HG02798 (cell line): ENCODE data around the gene SCAI.
A peak's percentile ranks its signal among the peaks of the same experiment; 100 is the strongest.
"Not testable (repeated sequence)": the region's sequence is repeated elsewhere in the genome, so short reads cannot be mapped to it uniquely, and the experiment has no call there.

Experiments used
- ATAC-seq: cut with Tn5 transposase; IDR thresholded peaks from one replicate; pipeline ENCODE4 v1.9.1; 2021; ENCODE audit warnings: mild to moderate bottlenecking; ENCODE audit not compliant: unreplicated experiment, poor library complexity

Gene SCAI

DNA sequence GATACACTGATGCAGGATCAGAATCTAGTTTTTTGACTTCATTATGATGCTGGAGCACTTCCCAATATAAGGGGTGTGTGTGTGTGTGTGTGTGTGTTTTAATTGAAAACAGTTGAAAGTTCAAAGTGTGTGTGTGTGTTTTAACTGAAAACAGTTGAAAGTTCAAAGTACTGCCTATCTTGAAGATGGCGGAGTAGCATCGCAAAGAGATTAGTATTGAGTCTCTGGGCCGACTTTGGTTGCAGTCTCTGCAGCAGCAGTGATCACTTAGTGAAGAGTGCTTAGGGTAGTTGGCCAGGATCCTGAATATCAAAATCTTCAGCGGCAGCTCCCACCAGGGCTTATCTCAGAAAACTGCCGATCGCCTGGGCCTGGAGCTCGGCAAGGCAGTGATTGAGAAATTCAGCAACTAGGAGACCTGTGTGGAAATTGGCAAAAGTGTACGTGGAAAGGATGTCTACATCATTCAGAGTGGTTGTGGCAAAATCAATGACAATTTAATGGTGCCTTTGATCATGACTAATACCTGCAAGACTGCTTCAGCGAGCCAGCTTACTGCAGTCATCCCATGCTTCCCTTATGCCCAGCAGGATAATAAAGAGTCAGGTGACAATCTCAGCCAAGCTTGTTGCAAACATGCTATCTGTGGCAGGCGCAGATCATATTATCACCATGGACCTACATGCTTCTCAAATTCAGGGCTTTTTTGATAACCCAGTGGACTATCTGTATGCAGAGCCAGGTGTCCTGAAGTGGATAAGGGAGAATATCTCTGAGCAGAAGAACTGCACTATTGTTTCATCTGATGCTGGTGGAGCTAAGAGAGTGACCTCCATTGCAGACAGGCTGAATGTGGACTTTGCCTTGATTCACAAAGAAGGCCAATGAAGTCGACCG, 7.3 kb upstream of the SCAI start:
- ATAC-seq, result no peak

DNA sequence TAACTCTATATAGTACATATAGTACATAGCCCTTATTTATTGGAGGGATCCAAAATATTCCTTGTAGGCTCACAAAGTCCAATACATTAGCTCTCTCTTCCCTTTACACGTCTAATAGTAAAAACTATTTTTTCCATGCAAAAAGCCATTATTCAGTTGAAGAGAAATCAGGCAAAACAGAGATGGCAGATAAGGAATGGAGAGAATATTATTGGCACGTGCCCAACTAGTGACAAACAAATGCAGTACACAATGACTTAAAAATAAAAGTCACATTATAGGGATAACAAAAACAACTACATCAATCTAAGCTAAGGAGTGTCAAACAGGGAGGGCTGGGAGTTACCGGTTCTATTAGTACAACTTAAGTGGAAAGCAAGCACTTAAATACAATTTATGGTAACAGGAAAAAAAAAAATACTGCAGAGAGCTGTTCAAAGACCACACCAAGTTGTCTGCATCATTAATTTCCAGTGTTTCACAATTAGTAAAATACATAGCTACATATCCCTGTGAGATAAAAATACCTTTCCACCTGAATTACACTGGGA, 4.1 kb upstream of the SCAI start:
- no peak for ATAC-seq

DNA sequence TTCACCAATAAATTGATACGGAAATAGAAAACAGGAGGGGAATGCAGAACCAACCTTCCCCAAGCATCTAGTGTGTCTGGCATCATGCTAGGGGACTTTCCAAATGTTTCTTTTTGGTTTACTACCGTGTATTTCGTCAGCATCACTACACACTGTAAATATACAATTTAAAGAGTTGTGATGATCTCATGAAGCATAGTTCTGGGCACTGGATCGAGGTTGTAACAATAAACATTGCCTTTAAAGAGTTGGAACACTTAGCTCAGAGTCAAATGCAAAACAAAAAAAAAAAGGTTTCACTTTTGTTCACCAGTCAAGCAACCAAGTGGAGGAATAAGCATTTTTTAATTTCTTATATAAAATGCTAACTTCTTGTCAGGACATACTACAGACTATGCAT, 2.9 kb upstream of the SCAI start:
- no peak for ATAC-seq

DNA sequence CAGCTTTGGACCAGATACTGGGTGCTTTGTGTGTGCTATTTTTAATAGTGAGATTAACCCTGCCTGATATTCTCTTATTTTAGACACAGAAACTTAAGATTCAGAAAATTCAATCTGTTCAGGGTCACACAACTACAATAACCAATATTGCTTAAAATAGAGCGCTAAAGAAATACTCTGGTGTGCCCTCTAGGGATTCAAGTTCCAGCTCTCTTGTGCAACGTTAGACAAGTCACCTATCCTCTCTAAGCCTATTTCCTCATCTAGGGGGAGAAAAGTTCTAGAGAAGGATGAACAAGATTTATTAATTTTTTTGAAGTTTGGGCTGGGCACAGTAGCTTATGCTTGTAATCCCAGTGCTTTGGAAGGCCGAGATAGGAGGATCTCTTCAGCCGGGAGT, 2.1 kb upstream of the SCAI start:
- ATAC-seq, result no peak

DNA sequence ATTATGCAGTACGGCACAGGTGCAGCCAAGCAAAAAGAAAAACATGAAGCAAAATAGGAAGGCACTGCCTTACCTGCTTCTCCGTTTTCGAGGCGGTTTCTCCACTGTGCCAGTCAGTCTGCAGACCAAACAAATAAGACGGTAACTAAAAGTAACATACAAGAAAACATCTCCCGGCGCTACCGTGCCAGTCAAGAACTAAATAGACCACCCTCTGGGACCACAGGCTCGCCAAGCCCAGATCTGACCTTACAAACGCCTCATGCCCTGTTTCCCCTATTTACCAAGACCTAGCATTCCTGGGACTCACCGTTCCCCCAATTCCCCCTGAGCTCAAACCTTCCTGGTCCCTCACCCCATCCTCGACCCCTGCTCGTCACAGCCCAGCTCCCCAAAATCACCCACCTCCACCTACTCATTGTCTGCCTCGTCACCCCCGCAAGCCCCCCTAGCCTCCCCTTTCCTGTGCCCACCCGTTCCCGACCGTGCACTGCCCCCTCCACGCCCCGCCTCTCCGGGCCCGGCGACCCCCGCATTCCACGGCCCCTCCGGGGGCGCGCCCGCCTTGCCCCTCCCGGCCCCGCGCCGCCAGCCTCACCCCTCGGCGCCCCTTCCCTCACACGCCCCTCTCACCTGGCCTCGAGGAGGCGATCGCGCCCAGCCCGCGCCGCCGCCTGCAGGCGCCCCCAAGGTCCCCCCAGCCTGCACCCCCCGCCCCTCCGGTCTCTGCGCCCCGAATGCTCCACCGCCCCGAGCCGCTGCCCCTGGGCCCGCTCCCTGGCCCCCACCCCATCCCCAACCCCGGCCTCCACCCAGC, 560 bp downstream of the SCAI start:
- no peak for ATAC-seq

DNA sequence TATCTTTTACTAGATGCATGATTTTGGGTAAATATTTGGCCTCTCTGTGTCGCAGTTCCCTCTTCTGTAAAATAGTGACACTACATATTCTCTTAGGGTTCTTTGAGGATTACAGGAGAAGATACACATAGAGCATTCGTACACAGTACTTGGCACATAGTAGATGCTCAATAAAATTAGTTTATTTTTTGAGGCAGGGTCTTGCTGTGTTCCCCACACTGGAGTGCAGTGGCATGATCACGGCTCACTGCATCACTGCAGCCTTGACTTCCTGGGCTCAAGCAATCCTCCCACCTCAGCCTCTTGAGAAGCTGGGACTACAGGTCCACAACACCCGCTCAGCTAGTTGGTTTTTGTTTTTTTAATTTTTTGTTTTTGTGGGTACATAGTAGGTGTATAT, 1.6 kb downstream of the SCAI start:
- no peak for ATAC-seq

DNA sequence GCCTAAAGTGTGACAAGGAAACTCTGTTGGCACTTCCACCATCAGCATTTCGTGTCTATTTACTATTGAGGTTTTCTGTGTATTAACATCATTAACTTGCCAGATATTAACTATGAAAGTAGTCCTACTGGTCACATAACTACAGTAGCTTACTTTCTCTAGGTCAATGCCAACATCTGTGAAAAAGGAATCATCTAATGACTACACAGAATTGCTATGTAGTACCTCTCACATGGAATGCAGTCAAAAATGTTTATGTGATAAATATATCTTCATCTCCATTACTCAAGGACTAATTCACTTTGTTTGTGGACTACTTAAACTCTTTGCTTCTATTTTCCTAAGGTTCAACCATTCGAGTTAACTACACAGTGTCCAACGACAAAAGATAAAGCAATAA, 2.1 kb downstream of the SCAI start:
- ATAC-seq, result no peak

DNA sequence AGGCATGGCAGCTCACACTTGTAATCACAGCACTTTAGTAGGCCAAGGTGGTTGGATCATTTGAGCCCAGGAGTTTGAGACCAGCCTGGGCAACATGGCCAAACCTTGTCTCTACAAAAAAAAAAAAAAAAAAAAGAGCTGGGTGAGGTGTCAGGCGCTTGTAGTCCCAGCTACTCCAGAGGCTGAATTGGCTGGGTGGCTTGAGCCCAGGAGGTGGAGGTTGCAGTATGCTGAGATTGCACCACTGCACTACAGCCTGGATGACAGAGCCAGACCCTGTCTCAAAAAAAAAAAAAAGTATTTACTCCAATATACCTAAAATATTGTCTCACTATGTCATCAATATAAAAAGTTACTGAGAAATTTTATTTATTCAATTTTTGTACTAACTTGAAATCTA, 2.8 kb downstream of the SCAI start:
- ATAC-seq, result no peak

DNA sequence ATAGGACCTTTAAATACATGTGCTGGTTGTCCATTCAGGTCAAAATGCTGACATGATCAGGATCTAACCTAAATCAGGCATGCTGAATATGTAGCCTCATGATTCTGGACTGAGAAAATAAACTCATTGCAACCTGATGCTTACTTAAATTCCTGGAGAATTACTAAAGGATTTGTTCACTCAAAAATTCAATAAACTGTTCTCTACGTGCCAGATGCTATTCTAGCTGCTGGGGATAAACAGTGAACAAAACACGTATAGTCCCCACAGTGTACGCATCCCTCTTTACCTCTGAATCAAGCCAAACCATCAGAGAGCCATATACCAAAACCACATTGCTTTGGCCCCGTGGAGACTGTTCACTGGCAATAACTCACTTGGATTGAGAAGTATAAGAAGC, 6.1 kb downstream of the SCAI start:
- no peak for ATAC-seq

DNA sequence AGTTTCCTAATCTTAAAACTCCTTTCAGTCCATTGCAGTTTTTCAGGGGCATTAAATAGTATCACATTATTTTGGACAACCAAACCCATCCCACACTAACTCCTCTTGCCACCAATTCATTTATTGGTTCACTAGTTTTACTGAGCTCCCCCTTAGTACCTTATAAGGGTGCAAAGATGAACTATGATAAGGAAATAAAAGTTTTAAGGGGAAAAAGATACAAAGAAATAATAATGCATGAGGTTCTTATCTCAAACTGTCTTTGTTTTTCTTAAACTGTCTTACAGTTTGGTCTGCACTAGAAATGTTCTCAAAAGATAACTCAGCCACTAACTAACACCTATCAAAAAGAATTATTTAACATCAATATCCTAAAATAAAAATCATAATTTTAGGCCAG, 8.4 kb downstream of the SCAI start:
- ATAC-seq, result no peak

DNA sequence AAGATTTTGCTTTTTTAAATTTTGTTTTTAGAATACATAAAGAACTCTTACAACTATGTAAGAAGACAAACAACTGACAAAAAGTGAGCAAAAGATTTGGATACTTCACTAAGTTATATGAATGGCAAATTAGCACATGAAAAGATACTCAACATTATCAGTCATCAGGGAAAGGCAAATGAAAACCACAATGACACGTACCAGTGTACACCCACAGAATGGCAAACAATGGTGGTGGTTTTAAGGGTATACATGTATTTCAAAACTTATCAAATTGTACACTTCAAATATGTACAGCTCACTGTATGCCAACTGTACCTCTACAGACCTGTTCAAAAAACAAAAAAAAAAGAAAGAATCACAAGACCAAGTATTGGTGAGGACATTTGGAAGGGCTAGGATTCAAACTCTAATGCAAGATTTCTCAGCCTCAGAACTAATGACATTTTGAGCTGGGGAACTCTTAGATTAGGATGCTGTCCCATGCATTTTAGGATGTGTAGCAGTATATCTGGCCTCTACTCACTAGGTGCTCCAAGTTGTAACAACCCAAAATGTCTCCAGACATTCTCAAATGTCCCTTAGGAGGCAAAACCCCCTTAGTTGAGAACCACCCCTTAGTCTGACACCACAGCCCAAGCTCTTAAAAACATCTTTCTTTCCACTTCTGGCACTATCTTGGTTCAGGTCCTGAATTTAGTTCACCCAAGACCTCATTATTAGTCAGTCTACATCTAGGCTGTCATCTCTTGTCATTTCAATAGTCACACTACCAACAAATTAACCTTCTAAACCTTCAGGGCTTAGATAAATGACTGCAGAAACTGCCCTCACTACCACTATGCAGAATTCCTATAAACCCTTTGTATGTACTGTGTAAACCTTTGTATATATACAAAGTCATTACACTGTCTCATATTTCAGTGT, 9.7 kb downstream of the SCAI start:
- no peak for ATAC-seq

DNA sequence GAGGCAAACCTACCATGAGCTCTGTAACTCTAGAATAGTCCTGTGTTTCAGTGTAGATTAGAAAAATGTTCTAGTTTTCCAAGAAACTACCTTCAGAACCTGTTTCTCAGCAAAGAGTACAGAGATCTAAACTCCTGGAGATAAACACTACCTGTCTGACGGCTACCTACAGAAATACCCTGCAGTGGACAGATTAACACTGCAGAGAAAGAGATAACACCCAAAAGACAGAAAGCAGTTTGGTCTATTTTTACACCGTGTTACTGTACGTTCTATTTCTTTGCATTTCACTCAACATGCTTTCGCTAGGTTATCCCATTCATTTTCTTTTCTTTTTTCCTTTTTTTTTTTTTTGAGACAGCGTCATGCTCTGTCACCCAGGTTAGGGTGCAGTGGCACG, 11.6 kb downstream of the SCAI start:
- no peak for ATAC-seq

DNA sequence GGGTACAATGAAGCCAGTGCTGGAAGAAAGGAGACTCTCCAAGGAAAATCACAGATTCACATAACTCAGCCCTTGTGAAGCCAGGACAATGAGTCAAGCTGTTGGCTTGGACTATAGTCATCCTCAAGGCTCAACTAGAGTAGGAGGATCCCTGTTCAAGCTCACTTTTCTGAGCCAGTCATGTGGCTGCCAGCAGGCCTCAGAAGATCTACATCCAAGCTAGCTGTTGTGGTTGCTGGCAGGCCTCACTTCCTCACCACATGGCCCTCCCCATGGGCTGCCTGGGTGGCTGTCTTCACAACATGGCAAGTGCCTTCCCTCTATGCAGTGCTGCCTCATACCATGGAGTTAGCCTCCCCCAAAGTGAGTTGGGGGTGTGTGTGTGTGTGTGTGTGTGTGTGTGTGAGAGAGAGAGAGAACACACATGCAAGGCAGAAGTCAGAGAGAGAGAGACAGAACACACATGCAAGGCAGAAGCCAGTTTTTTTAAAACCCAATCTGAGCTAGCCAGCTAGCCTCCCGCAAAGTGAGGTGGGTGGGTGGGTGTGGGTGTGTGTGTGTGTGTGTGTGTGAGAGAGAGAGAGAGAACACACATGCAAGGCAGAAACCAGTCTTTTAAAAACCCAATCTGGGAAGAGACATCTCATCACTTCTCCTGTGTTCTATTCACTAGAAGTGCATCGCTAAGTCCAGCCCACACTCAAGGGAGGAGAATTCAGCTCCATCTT, 17.1 kb downstream of the SCAI start:
- ATAC-seq, result peak; percentile 94

DNA sequence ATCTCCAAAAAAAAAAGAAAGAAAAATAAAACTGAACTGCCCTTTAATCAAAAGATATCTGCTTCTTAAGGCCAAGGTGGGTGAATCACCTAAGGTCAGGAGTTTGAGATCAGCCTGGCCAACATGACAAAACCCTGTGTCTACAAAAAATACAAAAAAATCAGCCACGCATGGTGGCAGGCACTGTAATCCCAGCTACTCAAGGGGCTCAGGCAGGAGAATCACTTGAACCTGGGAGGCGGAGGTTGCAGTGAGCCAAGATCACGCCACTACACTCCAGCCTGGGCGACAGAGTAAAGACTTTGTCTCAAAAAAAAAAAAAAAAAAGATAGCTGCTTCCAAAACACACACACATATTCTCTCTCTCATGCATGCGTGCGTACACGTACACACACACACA, 17.8 kb downstream of the SCAI start:
- no peak for ATAC-seq

DNA sequence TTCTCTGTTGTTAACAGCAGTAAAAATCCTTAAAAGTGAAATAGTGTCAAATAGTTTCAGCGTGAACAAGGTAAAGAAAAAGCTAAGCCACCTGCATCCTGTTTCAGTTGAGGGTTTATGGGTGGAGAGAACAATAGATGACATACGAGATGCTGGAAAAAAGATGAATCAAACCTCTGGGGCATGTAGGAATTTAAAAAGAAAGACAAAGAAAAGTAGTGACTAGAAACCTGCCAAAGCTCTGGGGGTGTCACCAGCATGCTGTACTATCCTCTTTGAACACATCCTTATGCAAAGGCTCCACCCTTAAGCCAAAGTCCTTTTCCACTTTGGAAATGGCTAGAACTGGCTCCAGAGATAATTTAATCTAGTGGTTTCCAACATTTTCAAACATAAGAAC, 22.2 kb downstream of the SCAI start:
- no peak for ATAC-seq

DNA sequence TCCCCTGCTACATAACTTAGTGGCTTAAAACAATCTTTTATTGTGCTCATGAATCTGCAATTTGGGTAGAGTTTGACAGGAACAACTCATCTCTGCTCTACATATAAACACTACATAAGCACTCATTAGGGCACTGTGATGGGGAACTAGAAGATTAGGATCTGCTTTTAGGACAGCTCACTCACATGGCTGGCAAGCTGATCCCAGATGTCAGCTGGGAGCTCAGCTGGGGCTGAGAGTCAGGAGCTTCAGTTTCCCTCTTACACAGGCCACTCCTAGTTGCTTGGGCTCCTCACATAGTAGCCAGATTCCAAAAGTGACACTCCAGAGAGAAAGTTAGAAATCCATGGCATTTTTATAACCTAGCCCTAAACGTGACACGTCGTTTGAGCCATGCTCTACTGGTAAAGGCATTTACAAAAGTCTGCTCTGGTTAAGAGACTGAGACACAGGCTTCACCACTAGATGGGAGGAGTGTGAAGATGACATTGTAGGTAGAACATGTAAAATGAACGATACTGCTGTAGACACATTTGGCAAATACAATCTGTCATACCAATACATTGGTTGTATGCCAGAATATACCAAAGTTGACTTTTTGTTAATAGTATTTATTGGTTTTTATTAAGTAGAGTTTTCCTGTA, 23.6 kb downstream of the SCAI start:
- ATAC-seq, result no peak

DNA sequence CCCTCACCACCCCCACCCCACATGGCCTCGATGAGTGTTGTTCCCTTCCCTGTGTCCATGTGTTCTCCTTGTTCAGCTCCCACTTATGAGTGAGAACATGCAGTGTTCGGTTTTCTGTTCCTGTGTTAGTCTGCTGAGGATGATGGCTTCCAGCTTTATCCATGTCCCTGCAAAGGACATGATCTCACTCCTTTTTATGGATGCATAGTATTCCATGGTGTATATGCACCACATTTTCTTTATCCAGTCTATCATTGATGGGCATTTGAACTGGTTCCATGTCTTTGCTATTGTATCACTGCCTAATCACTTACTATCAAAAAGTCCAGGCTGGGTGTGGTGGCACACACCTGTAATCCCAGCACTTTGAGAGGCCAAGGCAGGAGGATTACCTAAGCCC, 24.6 kb downstream of the SCAI start:
- not testable (repeated sequence) for ATAC-seq

DNA sequence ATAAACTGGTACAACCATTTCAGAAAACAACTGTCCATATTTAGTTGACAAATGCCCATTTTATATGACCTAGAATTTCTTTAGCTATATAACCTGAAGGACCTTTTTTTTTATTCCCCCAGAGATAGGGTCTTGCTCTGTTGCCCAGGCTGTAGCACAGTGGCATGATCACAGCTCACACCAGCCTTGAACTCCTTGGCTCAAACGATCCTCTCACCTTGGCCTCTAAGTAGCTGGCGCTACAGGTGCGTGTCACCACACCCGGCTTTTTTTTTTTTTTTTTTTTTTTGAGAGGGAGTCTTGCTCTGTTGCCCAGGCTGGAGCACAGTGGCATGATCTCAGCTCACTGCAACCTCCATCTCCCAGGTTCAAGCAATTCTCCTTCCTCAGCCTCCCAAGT, 28.8 kb downstream of the SCAI start:
- ATAC-seq, result not testable (repeated sequence)

DNA sequence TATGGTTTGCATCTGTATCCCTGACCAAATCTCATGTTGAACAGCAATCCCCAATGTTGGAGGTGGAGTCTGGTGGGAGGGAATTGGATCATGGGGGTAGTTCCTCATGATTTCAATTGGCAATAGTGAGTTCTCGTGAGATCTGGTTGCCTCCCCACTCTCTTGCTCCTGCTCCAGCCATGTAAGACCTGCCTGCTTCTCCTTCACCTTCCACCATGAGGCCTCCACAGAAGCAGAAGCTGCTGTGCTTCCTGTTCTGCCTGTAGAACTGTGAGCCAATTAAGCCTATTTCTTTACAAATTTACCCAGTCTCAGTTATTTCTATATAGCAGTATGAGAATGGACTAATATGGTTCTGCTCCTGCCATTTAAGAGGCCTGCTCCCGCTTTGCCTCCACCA, 32.9 kb downstream of the SCAI start:
- no peak for ATAC-seq
